Heart right ventricle (tissue), 16 donors: Measurements from ENCODE around the gene ZNF132. TPM values are rescaled to one million over a fixed set of nuclear protein-coding genes. Genes with fewer than 3 reads are reported as not detected.
A peak's percentile ranks its signal among the peaks of the same experiment; 100 is the strongest.

Experiments
- ATAC-seq, 8 donors: fragments of 200-7000 bp; cut with Tn5 transposase; one replicate each; pipeline ENCODE4 v1.9.1; 2020; ENCODE audit warnings: mild to moderate bottlenecking in 8 of 8, moderate library complexity in 8 of 8, moderate number of reproducible peaks in 1 of 8
- DNase-seq, 2 donors: peaks; one replicate each; pipeline ENCODE4 v3.0.0-alpha.2; 2020
- H3K27ac ChIP-seq, 10 donors: fragments of 200-600 bp; sonication (generic) in 2 of 10; one replicate each; pipeline versions ENCODE4 v1.5.0 to v1.8.0; 2020 to 2022; ENCODE audit warnings: mild to moderate bottlenecking in 3 of 10
- H3K27me3 ChIP-seq, 7 donors: fragments of 200-600 bp; one replicate each; pipeline ENCODE4 v1.8.0; 2021 to 2022; ENCODE audit warnings: mild to moderate bottlenecking in 2 of 7
- H3K36me3 ChIP-seq, 9 donors: fragments of 200-600 bp; sonication (generic) in 1 of 9; one replicate each; pipeline versions ENCODE4 v1.5.0 to v1.8.0; 2020 to 2022; ENCODE audit warnings: mild to moderate bottlenecking in 2 of 9
- H3K4me1 ChIP-seq, 9 donors: fragments of 200-600 bp; sonication (generic) in 1 of 9; one replicate each; pipeline versions ENCODE4 v1.5.0 to v1.8.0; 2020 to 2022; ENCODE audit warnings: mild to moderate bottlenecking in 4 of 9
- H3K4me3 ChIP-seq, 10 donors: fragments of 200-600 bp; sonication (generic) in 2 of 10; one replicate each; pipeline versions ENCODE4 v1.5.0 to v1.8.0; 2020 to 2022; ENCODE audit warnings: mild to moderate bottlenecking in 7 of 10, moderate library complexity in 2 of 10
- H3K9me3 ChIP-seq, 11 donors: fragments of 200-600 bp in 10 of 11; sonication (generic) in 2 of 11; one replicate each; pipeline versions ENCODE4 v1.5.0 to v1.8.0; 2013 to 2022; ENCODE audit warnings: mild to moderate bottlenecking in 2 of 11, control low read depth in 1 of 11, moderate library complexity in 1 of 11
- WGBS, 2 donors: extraction: QIAGEN DNeasy Blood & Tissue Kit; methylation state at CpG; one replicate each; pipeline ENCODE4 v1.1.7; 2013; ENCODE audit warnings: inconsistent platforms in 1 of 2; 5-methylcytosine and 5-hydroxymethylcytosine counted together
- intact Hi-C, 10 donors: fragments of 100-400 bp; cut with DNase I; formaldehyde crosslinking; loops; one replicate each; pipeline versions ENCODE4 v1.11.1 to v1.14.2; 2022
- polyA plus RNA-seq, 2 donors: library from polyadenylated mRNA; stranded (reverse); fragments of 200-250 nt; gene quantifications; one replicate each; pipeline ENCODE4 v1.2.3, GENCODE V29; 2013
- total RNA-seq, 10 donors: library from RNA; stranded (reverse); fragmentation: NEBNext Ultra II Directional in 3 of 10; extraction: Animal tissue kit (Norgen Biotek cat#: 25700) in 3 of 10; gene quantifications; one replicate each; pipeline versions ENCODE4 v1.2.1 to v1.2.4, GENCODE V29; 2021 to 2023
- TF ChIP-seq, protein P1 (sequence below), 9 donors: fragments of 200-600 bp; sonication (generic) in 2 of 9; IDR thresholded peaks; one replicate each; pipeline versions ENCODE4 v1.5.0 to v1.8.0; 2021 to 2022; ENCODE audit warnings: antibody characterized with exemption in 9 of 9, mild to moderate bottlenecking in 5 of 9, moderate library complexity in 1 of 9
- donor health status: Arrhythmogenic right ventricular cardiomyopathy.
- donor health status: ischemic (EF 13 %, LVEDD 7.1; RV severe dilation, severe dysfunction).
- donor health status: healthy with polysubstance abuse.
- donor health status: DM: no; HTN: yes; CAD: no.
- donor health status: DM: no; HTN: no; CAD: no.
- donor health status: ischemic (EF 25% LVEDD 6.9; RV normal size, moderate dysfunction).
- donor health status: ischemic (EF 25% LVEDD 5.7; RV mildly dilated, moderate dysfunction).
- donor health status: healthy.
- donor health status: DM: yes; HTN: yes; CAD: no.
- donor health status: Ischemic cardiomyopathy.
- donor health status: ischemic (EF 35%, LVEDD 5.7; RV mildly dilated, moderate dysfunction).
- donor health status: nonischemic (EF 11% LVEDD 7.7; RV severe dilation, severe dysfunction).
- donor health status: DM: yes; HTN: yes; CAD: no.
- donor health status: PGD.
- donor health status: ischemic (EF 29% LVEDD 5.4; RV normal size, mild dysfunction).
- donor health status: nonischemic (EF 23%, LVEDD 6.1; RV moderate dilation, normal function).

ZNF132 gene
- total and polyA plus RNA-seq, 12 donors, result 1.1 to 6.7 (median 4.7) TPM

DNA sequence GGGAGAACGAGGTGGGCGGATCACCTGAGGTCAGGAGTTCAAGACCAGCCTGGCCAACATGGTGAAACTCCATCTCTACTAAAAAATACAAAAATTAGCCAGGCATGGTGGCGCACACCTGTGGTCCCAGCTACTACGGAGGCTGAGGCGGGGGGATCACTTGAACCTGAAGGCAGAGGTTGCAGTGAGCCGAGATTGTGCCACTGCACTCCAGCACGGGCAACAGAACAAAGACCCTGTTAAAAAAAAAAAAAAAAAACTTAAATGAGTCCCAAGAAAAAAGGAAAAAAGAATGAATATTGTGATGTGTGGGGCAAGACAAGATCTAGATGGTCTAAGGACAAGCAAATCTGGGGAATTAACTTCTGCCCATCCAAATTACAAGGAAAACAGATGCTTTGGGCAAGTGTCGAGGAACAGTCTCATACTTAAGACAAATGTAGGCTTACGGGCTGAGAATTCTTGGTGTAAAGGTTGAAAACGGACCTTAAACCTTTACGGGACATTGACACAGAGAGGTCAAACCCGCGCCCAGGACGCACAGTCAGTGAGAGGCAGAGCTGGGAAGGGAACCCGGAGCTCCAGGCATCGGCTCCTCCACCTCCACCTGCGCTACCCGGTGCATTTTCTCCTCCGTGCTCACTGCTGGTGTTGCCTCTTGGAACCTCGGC, 26.3 kb upstream of the ZNF132 start:
- peak overlapping the region in 4 of 10 donors; percentile 83 to 91 (median 84) for H3K27ac ChIP-seq
- H3K36me3 ChIP-seq, result peaks cover 0 to 22% (median 4%) of the 10 kb centered on the region in 9 donors
- 36 to 37% methylated on average over 20 of the region's 20 CpGs for WGBS, 2 donors
- peaks cover 6 to 23% (median 15%) of the 10 kb centered on the region in 9 donors for H3K4me1 ChIP-seq
- TF ChIP-seq, protein P1, sequence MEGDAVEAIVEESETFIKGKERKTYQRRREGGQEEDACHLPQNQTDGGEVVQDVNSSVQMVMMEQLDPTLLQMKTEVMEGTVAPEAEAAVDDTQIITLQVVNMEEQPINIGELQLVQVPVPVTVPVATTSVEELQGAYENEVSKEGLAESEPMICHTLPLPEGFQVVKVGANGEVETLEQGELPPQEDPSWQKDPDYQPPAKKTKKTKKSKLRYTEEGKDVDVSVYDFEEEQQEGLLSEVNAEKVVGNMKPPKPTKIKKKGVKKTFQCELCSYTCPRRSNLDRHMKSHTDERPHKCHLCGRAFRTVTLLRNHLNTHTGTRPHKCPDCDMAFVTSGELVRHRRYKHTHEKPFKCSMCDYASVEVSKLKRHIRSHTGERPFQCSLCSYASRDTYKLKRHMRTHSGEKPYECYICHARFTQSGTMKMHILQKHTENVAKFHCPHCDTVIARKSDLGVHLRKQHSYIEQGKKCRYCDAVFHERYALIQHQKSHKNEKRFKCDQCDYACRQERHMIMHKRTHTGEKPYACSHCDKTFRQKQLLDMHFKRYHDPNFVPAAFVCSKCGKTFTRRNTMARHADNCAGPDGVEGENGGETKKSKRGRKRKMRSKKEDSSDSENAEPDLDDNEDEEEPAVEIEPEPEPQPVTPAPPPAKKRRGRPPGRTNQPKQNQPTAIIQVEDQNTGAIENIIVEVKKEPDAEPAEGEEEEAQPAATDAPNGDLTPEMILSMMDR (IDR thresholded peaks at IDR 0.05), result no peak
- ATAC-seq, result no peak
- no peaks in the 10 kb centered on the region for H3K27me3 ChIP-seq
- peak overlapping the region in 9 of 10 donors; percentile 73 to 99 (median 92) for H3K4me3 ChIP-seq
- no peaks in the 10 kb centered on the region for H3K9me3 ChIP-seq
- no peak for DNase-seq
- intact Hi-C loops, result loop anchor here in 1 of 10 donors (2.0 kb wide), 1 partner anchor 25 kb away; the partner anchor contains the start of gene ZNF132

DNA sequence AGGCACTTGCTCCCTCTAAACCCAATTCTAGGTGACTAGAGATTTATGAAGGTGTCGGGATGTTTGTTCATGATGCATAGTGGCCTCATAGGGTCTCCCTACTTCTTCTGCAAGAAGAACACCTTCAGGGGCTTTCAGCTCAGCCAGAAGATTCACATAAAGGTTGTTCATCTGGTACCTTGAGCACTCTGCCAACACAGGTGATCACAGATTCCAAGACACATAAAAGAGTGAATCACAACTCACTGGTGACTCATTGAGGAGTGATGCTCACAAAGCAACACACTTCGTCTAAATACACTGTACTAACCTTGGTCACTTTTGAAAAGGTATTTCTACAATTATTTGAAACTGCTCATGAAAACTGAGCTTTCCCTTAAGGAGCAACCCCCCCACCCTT, 20.1 kb upstream of the ZNF132 start:
- Histone ChIP-seq H3K4me1 (peaks cover 0 to 2% (median 0%) of the 10 kb centered on the region in 9 donors), H3K4me3 (no peak overlapping the region), H3K27ac (no peak overlapping the region), H3K9me3 (no peaks in the 10 kb centered on the region), H3K27me3 (no peaks in the 10 kb centered on the region), H3K36me3 (peaks cover 0 to 31% (median 0%) of the 10 kb centered on the region in 9 donors)
- no peak for DNase-seq
- intact Hi-C loops, result no loop called here
- 95 to 97% methylated on average over 2 of the region's 2 CpGs for WGBS, 2 donors
- ATAC-seq, result no peak
- TF ChIP-seq, protein P1 (IDR thresholded peaks at IDR 0.05), result no peak

DNA sequence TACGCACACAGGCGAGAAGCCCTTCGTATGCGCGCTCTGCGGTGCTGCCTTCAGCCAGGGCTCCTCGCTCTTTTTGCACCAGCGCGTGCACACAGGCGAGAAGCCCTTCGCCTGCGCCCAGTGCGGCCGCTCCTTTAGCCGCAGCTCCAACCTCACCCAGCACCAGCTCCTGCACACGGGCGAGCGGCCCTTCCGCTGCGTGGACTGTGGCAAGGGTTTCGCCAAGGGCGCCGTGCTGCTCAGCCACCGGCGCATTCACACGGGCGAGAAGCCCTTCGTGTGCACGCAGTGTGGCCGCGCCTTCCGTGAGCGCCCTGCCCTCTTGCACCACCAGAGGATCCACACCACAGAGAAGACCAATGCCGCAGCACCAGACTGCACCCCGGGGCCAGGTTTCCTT, 16.2 kb upstream of the ZNF132 start:
- intact Hi-C loops, result no loop called here
- Histone ChIP-seq H3K9me3 (no peaks in the 10 kb centered on the region), H3K27ac (no peak overlapping the region), H3K36me3 (peaks cover 0 to 46% (median 0%) of the 10 kb centered on the region in 9 donors), H3K27me3 (no peaks in the 10 kb centered on the region), H3K4me1 (peaks cover 0 to 11% (median under 1%) of the 10 kb centered on the region in 9 donors), H3K4me3 (no peak overlapping the region)
- ATAC-seq (no peak), DNase-seq (no peak)
- TF ChIP-seq, protein P1 (IDR thresholded peaks at IDR 0.05), result no peak
- 97 to 98% methylated on average over 35 of the region's 35 CpGs for WGBS, 2 donors

DNA sequence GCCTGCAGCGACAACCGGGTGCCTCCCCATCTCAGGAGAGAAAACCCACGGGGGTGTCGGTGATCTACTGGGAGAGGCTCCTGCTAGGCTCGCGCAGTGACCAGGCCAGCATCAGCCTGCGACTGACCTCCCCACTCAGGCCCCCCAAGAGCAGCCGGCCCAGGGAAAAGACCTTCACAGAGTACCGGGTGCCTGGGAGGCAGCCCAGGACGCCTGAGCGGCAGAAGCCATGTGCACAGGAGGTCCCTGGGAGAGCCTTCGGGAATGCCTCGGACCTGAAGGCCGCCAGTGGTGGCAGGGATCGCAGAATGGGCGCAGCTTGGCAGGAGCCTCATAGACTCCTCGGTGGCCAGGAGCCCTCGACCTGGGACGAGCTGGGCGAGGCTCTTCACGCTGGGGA, 15.4 kb upstream of the ZNF132 start:
- DNase-seq, result no peak
- peaks cover 0 to 16% (median 5%) of the 10 kb centered on the region in 9 donors for H3K4me1 ChIP-seq
- WGBS, 2 donors, result 96 to 98% methylated on average over 20 to 21 of the region's 21 CpGs
- H3K4me3 ChIP-seq, result no peak overlapping the region
- ATAC-seq, result no peak
- no peaks in the 10 kb centered on the region for H3K27me3 ChIP-seq
- intact Hi-C loops, result no loop called here
- TF ChIP-seq, protein P1 (IDR thresholded peaks at IDR 0.05), result no peak
- no peaks in the 10 kb centered on the region for H3K9me3 ChIP-seq
- peaks cover 0 to 46% (median 0%) of the 10 kb centered on the region in 9 donors for H3K36me3 ChIP-seq
- no peak overlapping the region for H3K27ac ChIP-seq
